LoVo (cell line): ENCODE measurements around the gene ADGRG3.

ENCODE experiments used
- DNase-seq: peaks from one replicate; pipeline ENCODE4 v3.0.0-alpha.2; 2016; ENCODE audit warnings: low spot score

Gene ADGRG3

DNA sequence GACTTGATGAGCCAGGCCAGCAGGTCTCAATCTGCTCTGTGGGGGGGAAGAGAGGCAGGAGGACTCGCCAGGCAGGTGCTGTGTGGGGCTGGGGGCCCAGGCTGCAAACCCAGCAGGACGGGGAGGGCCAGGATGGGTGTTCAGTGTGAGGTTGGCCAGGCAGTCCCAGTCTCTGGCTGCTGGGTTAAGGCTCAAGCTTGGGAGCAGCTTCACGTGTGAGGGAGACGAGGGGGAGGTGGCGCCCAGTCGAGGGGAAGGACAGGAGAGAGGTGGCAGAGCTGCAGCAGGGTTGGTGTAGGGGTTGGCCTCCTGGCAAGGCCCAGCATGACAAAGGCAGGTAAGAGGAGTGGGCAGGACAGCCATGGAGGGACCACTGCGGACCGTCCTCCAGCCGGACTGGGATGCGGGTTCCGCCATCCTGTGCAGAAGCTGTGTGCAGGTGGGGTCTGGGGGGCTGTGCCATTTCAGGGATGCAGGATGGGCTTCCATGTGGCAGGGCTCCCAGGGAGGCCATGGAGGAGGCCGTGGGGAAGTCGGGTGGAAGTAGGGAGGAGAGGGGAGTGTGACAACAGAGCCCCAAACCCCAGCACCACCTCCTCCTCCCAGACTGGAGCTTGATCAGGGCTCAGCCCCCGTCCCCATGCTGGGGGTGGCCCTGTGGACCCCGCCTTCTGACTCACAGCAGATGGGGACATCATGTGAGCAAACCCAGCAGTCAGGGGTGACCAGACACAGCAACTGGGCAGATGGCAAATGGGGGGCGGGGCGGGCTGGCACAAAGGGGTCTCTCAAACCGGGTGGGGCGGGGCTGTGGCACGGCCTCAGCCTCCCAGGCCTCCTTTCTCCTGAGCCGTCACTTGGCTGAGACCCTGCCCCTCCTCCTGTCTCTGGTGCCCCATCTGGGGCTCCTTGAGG, 36.9 kb upstream of the ADGRG3 start:
- no peak for DNase-seq

DNA sequence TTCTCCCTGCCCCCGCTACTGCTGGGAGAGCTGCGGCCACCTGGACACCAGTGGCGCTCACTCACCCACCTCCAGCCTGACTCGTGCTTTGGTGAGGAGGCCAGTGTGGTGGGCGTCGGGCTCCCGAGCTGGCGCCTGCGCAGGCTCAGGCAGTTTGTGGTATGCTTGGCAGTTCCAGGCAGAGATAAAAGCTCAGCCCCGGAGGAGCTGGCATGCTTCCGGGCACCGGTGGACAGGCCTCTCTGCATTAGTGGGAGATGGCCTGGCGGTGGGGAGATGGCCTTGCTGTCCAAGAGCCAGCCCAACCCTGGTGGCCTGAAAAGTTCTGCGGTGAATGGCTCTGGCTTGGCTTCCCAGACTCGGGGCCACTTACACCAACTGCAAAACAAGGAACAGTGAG, 35.5 kb upstream of the ADGRG3 start:
- DNase-seq = no peak

DNA sequence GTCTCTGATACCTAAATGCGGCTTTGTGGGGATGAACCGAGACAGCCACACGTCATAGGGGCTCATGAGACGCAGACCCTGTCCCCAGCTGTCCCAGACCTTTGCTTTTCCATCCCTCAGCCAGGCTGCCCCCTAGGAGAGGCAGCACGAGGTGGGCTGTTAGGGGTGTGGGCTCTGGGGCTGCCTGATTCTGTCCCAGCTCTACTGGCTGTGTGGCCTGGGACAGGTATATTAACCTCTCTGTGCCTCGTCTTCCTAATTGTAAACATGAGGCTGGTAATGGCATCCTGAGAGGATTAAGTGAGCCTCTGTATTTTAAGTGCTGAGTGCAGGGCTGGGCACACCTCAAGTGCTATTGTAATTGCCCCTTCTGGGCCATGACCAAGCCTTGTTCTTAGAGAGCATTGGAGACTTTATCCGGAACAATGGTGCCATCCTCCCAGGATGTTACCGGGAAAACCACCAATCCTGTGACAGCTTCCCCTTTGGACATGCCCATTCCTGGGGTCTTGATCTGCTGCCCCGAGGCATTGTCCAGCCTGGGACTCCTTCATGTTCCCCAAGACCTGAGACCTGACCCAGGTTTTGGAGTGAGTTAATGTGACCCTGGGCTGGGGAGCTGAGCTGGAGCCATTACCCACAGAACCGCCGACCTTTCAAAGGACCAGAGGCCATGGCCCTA, 34.6 kb upstream of the ADGRG3 start:
- no peak for DNase-seq

DNA sequence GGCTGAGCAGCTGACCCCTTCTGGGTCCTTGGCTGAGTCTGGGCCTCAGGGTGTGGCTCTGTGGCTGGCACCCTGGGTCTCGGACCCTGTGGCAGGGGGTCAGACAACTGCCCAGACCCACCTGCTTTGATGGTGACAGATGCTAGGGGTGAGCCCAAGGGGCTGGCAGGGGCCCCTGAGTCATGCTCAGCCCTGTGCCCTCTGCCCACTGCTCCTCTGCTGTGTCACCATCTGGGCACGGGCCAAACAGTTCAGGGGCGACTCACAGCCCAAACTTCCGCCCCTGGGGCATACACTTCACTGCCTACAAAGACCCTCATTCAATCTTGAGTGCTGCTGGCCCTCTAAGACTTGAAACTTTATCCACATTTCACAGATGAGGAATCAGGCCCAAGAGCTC, 33.9 kb upstream of the ADGRG3 start:
- peak; percentile 29 for DNase-seq

DNA sequence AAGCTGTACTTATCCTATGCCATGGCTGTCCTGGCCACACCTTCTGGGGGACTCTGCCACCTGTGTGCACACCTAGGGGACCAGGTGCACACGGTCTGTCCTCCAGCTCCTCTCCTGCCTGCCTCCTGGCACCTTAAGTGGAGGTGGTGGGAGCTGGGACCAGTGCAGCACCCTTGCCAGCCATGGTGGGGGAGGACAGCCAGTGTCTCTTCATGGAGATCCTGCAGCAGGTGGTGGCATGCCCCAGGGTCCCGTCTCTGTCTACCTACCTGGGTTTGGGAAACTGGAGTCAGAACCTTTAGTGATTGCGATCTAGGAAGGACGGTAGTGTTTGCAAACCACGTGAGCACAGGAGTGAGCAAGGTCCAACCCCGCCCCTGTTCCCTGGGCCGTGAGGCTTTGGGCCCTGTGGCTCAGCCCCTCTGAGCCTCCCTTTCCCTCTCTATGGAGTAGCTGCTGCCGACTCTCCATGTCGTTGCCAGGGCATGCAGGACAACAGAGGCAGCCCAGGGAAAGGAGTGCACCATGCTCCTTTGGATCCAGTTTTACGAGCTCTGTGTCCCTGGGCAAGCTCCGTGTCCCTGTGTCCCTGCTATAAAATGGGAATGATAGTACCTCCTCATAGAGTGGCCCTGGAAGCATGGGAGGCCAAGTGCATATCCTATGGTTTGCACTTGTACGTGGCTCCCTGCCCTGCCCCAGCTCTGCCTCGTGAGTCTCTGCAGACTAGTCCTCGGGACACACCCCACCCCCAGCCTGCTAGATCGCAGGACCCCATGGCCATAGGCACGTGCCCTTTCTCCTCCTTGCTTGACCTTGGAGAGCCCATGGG, 32.6 kb upstream of the ADGRG3 start:
- peak; percentile 41 for DNase-seq

DNA sequence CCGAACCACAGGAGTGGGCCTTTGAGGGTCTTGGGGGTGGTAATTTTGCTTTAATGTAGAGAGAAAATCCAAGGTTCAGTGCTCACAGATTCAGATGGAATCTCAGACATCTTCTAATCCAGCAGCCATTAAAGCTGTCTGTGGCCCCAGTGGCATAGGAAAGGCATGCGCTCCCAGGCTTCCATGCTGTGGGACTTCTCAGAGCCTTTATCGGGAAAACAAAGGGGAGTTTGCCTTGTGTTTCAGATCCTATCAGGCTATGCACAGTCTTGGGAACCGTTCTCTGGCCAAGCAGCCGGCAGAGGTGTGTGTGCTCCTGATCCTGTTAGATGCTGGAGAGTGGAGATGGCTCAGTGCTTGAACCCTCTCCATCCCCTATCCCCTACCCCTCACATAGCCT, 31.9 kb upstream of the ADGRG3 start:
- DNase-seq = no peak

DNA sequence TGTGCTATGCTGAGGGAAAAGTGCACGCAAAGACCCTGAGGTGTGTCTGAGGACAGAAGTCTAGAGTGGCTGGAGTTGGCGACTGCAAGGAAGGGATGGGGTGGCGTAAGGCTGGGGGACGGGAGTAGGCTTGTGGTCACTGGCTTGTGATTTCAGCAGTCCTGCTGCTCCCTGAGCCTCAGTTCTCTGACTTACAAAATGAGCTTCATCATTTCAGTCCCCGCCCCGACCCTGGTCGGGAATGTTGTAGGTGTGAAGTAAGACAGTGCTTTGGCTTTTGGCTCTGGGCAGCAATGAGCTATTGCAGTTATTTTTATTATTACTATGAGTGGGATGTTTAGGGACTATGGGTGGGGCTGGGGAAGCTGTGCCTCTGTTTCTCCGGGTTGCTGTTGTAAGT, 31.1 kb upstream of the ADGRG3 start:
- no peak for DNase-seq

DNA sequence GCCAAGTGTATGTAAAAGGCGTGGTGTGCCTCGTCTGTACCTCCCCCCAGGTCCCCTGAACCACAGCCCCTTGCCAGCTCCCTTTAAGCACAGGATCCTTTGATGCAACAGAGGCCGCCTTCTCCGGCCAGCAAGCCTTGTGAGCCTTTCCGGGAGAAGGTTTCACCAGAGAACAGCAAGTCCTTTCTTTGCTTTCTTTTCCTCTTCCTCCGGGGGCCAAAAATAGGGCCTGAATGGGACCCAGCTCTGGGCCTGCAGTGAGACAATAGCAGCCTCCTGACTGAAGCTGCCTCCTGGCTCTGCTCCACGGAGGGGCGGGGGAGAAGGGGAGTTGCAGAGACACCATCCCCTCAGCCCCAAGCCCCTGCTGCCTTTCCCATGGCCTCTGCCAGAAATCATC, 30.7 kb upstream of the ADGRG3 start:
- no peak for DNase-seq

DNA sequence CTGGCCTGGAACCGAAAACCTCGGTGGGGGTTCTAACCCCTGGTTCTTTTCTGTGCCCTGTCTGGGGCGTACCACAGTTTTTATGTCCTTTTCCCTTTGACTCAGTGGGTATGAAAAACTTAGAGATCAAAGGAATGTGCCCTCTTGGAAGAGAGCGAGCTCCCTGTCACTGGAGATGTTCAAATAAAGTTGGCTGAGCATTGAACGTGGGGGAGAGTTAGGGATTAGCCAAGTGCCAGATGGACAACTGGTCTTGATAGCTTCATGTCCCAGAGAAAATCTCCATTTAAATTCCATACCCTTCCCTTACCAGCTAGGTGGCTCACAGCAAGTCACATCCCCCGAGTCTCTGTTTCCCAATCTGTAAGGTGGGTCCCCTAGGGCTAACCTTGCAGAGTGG, 30.1 kb upstream of the ADGRG3 start:
- no peak for DNase-seq

DNA sequence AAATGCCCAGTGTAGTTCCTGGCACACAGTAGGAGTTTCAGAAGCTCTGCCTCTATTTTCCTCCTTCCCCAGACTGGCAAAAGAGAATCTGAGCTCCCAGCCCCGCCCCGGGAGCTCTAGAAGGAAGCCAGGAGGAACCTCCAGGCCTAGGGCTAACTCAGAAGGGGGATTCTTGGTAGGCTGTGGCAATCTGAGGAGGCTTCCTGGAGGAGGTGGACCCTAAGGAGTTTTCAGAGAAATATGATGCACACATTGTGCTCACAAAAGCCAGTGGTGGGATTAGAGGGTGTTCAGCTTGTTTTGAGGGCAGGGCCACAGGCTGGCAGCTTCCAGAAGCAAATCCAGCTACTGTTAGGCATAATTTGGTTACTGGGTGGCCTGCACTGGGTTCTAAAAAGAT, 29.7 kb upstream of the ADGRG3 start:
- DNase-seq = no peak

DNA sequence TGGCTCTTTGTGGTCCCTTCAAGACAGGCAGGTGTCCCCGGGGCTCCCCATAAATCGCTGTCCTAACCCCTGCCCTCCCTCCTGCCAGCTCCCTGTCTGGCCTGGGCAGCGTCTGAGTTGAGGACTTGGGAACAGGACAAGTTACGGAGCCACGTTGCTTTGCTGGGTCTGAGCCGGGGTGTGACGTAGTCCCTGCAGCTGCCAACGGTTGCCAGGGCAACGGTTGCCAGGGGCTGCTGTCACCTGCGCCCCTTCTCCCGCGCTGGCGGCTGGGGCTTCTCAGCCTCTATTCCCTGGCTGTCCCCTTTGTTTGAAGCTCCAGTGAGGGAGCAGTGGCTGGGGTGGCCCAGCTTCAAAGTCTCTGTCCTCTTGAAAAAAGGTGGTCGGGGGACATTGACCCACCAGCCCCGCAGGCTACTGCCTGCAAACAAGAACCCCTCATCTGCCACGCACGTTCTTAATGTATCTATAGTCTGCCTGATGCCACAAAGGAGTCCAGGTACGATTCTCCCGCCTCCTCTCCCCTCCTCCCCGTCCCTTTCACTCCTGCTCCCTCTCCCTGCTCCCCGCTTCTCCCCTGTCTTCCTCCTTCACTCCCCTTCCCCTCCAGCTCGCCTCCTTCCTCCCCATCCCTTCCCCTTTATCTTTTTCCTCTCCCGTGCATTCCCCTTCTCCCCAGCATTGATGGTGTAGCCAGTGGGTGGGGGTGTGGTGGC, 28.8 kb upstream of the ADGRG3 start:
- no peak for DNase-seq

DNA sequence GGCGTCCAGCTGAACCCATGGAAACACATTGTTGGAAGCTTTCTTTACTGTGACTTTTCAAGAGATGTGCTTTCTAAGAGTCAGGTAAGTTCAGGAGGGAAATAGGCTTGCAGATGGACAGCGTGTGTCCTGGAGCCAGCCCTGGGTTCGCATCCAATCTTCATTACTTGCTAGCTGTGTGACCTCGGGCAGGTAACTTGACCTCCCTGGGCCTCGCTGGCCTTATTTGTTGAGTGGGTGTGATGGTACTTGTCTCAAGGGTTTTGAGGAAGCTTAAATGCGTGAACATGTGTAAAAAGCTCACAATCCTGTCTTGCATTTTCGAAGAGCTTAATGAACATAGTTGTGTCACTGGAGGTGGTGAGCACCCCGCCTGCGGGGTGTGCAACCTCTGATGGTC, 27.9 kb upstream of the ADGRG3 start:
- no peak for DNase-seq

DNA sequence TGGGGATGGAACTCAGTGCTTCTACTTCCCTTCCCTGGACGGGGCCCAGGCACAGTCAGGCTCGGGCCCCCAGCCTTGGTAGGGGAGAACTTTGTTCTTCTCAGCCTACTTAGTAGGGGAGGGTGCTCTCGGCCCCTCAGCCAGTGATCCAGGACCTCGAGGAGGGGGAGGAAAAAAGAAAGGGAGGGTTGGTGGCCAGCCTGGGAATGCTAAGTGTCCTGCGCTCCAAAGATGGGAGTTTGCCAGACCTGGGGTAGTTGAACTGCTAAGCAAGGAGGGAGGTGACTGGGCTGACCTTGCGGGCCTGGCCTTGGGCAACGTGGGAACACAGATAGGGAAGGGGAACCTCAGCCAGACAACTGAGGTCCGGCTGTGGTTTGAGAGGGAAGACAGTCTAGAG, 27.5 kb upstream of the ADGRG3 start:
- DNase-seq = no peak

DNA sequence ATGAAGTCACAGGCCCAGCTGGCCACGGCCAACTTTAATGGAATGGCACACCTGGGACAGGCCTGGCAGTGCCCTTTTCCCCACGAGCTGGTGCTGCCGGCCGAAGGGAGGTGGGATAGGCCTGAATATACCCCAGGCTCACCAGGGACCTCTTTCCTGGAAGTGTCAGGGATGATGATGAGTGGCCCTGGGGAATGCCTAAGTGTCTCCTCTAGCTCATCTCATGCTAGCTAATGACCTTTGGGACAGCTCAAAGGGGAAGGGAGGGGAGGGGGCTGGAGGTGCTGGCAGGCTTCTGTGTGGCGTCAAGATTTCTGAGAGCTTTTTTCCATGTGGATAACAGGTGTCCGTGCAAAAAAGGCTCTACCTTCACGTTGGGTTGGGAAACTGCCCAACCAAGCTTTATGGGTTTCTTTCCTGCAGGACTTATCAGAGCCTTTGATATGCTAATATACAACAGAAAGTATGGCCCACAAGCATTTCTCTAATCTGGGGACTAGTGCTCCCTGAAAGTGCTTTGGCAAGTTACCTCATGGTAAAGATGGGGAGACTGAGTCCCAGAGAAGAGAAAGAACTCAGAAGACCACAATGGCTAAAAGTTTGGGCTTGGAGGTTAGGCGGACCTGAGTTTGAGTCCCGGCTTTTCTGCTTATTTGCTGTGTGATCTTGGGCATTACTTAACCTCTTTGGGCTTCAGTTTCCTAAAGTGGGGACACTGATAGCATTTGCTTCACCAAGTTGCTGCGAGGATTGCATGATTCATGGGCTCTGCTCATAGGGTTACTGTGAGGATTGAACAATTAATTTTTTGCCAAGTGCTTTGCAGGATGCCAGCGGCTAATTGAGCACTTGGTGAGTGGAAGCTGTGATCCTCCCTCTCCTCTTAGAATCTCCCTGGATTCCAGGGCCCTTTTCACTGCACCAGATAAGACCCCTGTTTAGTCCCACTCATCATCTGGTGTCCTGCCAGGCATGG, 25.7 kb upstream of the ADGRG3 start:
- no peak for DNase-seq

DNA sequence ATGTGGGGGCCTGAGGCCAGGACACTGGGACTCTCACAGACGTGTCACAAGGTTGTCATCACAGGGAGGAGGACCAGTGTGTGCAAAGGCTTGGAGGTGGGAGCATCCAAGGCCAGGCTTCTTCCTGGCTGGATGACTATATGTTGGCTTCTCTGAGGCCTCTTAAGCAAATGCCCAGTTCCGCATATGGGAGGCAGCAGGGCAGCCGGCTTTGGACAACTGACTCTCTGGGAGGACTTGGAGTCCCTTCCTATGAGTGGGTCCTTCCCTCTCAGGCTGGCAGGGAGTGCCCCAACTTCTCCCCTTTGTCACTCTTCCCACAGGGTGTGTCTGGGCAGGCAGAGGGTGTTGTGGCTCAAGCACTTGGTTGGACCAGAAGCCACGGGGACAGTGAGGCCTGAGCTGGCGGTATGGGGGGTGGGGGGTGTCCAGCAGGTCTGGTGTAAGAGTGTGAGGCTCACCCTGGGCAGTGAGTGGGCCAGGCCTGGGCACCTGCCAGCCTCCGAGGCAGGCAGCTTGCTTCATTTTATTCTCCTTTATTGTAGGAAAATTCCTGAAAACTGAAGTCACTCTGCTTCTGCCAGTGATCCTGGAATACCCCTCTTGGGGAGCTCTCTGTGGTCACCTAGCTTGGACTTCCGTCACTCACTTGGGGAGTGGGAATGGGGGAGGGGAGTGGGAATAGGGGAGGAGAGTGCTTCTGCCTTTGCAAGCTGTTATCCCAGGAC, 24.8 kb upstream of the ADGRG3 start:
- DNase-seq = no peak

DNA sequence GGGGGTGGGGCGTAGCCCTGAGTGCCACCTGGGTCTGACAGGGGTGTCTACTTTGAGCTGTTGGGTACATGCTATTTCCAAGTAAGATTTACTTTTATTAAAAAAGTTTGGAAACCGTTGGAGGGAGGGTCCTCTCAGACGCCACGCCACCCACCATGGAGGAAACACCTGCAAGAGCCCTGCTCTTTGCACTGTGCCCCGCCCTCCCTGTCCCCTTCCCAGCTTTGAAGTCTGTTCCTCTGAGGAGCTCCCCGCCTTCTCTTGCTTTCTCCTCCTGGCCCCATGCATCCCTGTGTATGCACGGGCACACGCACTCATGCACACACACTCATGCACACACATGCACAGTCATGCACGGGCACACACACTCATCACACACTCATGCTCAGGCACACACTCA, 24.2 kb upstream of the ADGRG3 start:
- no peak for DNase-seq

DNA sequence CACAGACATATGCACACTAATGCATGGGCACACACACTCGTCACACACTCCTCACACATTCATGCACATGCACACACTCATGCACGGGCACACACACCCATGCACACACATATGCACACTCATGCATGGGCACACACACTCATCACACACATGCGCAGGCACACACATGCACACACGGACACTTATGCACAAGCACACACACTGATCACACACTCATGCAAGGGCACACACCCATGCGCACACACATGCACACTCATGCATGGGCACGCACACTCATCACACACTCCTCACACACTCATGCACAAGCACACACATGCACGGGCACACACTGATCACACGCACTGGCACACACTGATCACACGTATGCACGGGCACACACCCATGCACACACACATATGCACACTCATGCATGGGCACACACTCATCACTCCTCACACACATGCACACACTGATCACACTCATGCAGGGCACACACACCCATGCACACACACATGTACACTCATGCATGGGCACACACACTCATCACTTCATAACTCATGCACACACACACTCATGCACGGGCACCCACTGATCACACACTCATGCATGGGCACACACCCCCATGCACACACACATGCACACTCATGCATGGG, 23.6 kb upstream of the ADGRG3 start:
- no peak for DNase-seq

DNA sequence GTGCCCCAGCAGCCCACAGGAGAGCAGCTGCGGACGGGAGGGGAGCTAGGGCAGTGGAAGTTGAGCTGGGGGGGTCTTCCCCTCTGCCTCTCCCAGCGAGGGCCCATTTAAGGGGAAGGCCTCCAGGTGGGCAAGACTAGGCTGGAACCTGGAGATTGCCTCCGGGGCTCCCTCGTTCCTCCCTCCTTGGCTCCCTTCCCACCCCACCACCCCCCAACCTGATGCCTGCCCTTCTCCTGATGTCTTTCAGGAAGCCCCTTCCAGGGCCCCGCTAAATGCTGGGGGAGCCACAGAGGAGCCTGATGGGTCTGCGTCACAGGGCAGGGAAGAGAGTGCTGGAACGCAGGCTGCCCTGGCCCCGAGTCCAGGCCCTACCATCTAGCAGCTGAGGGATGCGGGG, 22.9 kb upstream of the ADGRG3 start:
- DNase-seq = no peak

DNA sequence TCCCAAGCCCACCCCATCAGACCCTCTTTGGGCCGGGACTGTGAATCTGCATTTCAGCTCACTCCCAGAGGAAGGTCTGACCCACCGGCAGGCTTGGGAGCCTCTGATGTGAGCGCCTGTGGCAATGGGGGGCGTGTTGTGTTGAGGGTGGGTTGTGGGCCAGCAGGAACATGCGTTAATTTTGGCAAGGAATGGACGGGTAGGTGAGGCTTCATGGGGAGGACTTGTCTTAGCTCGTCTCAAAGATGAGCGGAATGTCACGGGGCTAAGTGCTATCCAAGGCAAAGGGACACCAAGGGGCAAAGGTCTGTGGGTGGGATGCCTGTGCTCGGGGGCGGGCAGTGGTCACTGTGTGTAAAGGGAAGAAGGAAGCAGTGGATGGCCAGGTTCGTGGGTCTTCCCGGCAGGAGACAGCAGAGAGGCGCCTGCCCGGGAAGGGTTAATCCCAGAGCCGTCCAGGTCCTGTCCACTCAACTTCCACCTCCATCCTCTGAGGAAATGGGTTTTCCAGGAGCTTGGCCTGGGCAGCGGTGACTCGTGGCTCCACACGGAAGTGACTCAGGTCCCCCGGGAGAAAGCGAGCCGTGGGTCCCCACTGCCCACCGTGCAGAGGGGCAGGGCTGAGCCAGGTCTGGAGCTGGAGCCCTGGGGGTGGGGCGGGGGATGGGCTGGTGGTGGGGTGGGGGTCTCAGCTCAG, 22.3 kb upstream of the ADGRG3 start:
- no peak for DNase-seq
